Calu3 (cell line): ENCODE results near the gene S100A14. TPM values are rescaled to one million over a fixed set of nuclear protein-coding genes. Genes with fewer than 3 reads are reported as not detected.
"Not testable (repeated sequence)": the region's sequence is repeated elsewhere in the genome, so short reads cannot be mapped to it uniquely, and the experiment has no call there.

Experiments
- BruUV-seq: library from RNA; stranded (reverse); fragments of 400-500 nt; replicated peaks from 2 replicates; lab custom pipeline; 2021; lab: Mats Ljungman, UMichigan
- CTCF ChIA-PET: fragments of 300-600 bp; sonication (Branson Sonifier 250); formaldehyde crosslinking; loops from one replicate; lab custom pipeline; 2022; ENCODE audit warnings: antibody characterized with exemption; lab: Charles Lee
- DNase-seq: peaks from one replicate; pipeline ENCODE4 v3.0.0; 2022
- H3K27ac Mint-ChIP-seq: one replicate; pipeline ENCODE4 v1.8.0; 2022; ENCODE audit warnings: mixed read lengths; ENCODE audit not compliant: unreplicated experiment
- H3K27me3 Mint-ChIP-seq: one replicate; pipeline ENCODE4 v1.8.0; 2022; ENCODE audit warnings: mixed read lengths; ENCODE audit not compliant: unreplicated experiment
- H3K36me3 Mint-ChIP-seq: one replicate; pipeline ENCODE4 v1.8.0; 2022; ENCODE audit warnings: mild to moderate bottlenecking, moderate library complexity, mixed read lengths; ENCODE audit not compliant: insufficient read depth, unreplicated experiment
- H3K4me1 Mint-ChIP-seq: one replicate; pipeline ENCODE4 v1.8.0; 2022; ENCODE audit warnings: mild to moderate bottlenecking, low read depth, mixed read lengths; ENCODE audit not compliant: unreplicated experiment
- H3K4me3 Mint-ChIP-seq: one replicate; pipeline ENCODE4 v1.8.0; 2022; ENCODE audit warnings: mild to moderate bottlenecking, low read depth, moderate library complexity, mixed read lengths; ENCODE audit not compliant: unreplicated experiment
- H3K9me3 Mint-ChIP-seq: one replicate; pipeline ENCODE4 v1.8.0; 2022; ENCODE audit warnings: low read depth, mixed read lengths; ENCODE audit not compliant: unreplicated experiment
- intact Hi-C: fragments of 100-400 bp; cut with micrococcal nuclease; formaldehyde crosslinking; loops from one replicate; pipeline ENCODE4 v1.10.0; 2022; ENCODE audit not compliant: unreplicated experiment
- total RNA-seq: library from RNA; stranded (reverse); gene quantifications from 2 replicates; pipeline ENCODE4 v1.2.3, GENCODE V29; 2022
- TF ChIP-seq, protein P1 (sequence below): fragments of 200-600 bp; IDR thresholded peaks from one replicate; pipeline ENCODE4 v1.8.0; 2022; ENCODE audit warnings: antibody characterized with exemption; ENCODE audit not compliant: unreplicated experiment

The S100A14 gene
- total RNA-seq, 1 experiment from 2014 or later: 74.6 TPM

GRCh38 chr1:153583976-153584375, 32.1 kb downstream of the S100A14 start:
- H3K27me3 Mint-ChIP-seq: no peaks in the 10 kb centered on the region
- intact Hi-C loops: no loop called here
- CTCF ChIA-PET: interaction anchor here (0.7 kb wide), 1 partner anchor 25 kb away, joined by 3 read pairs; no protein-coding TSS in a partner anchor
- H3K9me3 Mint-ChIP-seq: no peaks in the 10 kb centered on the region
- DNase-seq: no peak
- TF ChIP-seq, protein P1, sequence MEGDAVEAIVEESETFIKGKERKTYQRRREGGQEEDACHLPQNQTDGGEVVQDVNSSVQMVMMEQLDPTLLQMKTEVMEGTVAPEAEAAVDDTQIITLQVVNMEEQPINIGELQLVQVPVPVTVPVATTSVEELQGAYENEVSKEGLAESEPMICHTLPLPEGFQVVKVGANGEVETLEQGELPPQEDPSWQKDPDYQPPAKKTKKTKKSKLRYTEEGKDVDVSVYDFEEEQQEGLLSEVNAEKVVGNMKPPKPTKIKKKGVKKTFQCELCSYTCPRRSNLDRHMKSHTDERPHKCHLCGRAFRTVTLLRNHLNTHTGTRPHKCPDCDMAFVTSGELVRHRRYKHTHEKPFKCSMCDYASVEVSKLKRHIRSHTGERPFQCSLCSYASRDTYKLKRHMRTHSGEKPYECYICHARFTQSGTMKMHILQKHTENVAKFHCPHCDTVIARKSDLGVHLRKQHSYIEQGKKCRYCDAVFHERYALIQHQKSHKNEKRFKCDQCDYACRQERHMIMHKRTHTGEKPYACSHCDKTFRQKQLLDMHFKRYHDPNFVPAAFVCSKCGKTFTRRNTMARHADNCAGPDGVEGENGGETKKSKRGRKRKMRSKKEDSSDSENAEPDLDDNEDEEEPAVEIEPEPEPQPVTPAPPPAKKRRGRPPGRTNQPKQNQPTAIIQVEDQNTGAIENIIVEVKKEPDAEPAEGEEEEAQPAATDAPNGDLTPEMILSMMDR: no peak
- no peak overlapping the region for H3K4me3 Mint-ChIP-seq
- no peaks in the 10 kb centered on the region for H3K4me1 Mint-ChIP-seq
- no peaks in the 10 kb centered on the region for H3K36me3 Mint-ChIP-seq
- H3K27ac Mint-ChIP-seq: no peak overlapping the region
- no TSS peak for BruUV-seq

- CTCF ChIA-PET: interaction anchor here (0.7 kb wide), 1 partner anchor 25 kb away, joined by 3 read pairs; no protein-coding TSS in a partner anchor
- H3K36me3 Mint-ChIP-seq, DNase-seq, H3K27ac Mint-ChIP-seq, H3K27me3 Mint-ChIP-seq, BruUV-seq, H3K9me3 Mint-ChIP-seq, intact Hi-C loops, H3K4me3 Mint-ChIP-seq, H3K4me1 Mint-ChIP-seq: not testable (repeated sequence)
Measured at GRCh38 chr1:153583514-153583913, 32.6 kb downstream of the S100A14 start.

DNA sequence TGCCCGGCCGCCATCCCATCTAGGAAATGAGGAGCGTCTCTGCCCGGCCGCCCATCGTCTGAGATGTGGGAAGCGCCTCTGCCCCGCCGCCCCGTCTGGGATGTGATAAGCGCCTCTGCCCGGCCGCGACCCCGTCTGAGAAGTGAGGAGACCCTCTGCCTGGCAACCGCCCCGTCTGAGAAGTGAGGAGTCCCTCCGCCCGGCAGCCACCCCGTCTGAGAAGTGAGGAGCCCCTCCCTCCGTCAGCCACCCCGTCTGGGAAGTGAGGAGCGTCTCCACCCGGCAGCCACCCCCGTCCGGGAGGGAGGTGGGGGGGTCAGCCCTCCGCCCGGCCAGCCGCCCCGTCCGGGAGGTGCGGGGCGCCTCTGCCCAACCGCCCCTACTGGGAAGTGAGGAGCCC, 33.3 kb downstream of the S100A14 start:
- H3K27me3 Mint-ChIP-seq, H3K36me3 Mint-ChIP-seq, DNase-seq, H3K27ac Mint-ChIP-seq, CTCF ChIA-PET, intact Hi-C loops, H3K4me1 Mint-ChIP-seq, H3K9me3 Mint-ChIP-seq, BruUV-seq, H3K4me3 Mint-ChIP-seq: not testable (repeated sequence)

- no TSS peak for BruUV-seq
- H3K9me3 Mint-ChIP-seq: no peaks in the 10 kb centered on the region
- TF ChIP-seq, protein P1: no peak
Measured at GRCh38 chr1:153578936-153579335, 37.2 kb downstream of the S100A14 start.

GRCh38 chr1:153578490-153578889, 37.6 kb downstream of the S100A14 start:
- Mint-ChIP-seq H3K9me3 (no peaks in the 10 kb centered on the region), H3K27ac (no peak overlapping the region)
- CTCF ChIA-PET: interaction anchor here (1.0 to 1.1 kb wide), 2 partner anchors 33 to 62 kb away, joined by 3 read pairs; no protein-coding TSS in a partner anchor

More at GRCh38 chr1:153578936-153579335, 37.2 kb downstream of the S100A14 start:
- H3K4me3 Mint-ChIP-seq: no peak overlapping the region
- H3K27ac Mint-ChIP-seq: no peak overlapping the region
- peaks cover 17% of the 10 kb centered on the region for H3K4me1 Mint-ChIP-seq
- H3K36me3 Mint-ChIP-seq: no peaks in the 10 kb centered on the region
- CTCF ChIA-PET: interaction anchor here (1.1 kb wide), 1 partner anchor 63 kb away, joined by 3 read pairs; no protein-coding TSS in a partner anchor
- DNase-seq: no peak
- intact Hi-C loops: no loop called here
- no peaks in the 10 kb centered on the region for H3K27me3 Mint-ChIP-seq

More at GRCh38 chr1:153578490-153578889, 37.6 kb downstream of the S100A14 start:
- TF ChIP-seq, protein P1: no peak
- H3K4me3 Mint-ChIP-seq: no peak overlapping the region
- H3K36me3 Mint-ChIP-seq: no peaks in the 10 kb centered on the region
- no peak for DNase-seq
- intact Hi-C loops: no loop called here
- H3K27me3 Mint-ChIP-seq: no peaks in the 10 kb centered on the region
- peaks cover 18% of the 10 kb centered on the region for H3K4me1 Mint-ChIP-seq
- BruUV-seq: no TSS peak
